SU-DHL-6 (cell line): ENCODE data around the gene AMOTL1.

Experiments used
- EZH2phosphoT487 ChIP-seq: fragments of 200-600 bp; sonication (generic), shearing (Covaris generic); conservative IDR thresholded peaks from 2 replicates; pipeline ENCODE4 v1.6.1; 2018; ENCODE audit warnings: mild to moderate bottlenecking, antibody characterized with exemption, low read length, moderate library complexity, mixed read lengths
- TF ChIP-seq, protein P1 (sequence below): fragments of 200-600 bp; sonication (generic); IDR thresholded peaks from one replicate; pipeline ENCODE4 v1.5.1; 2017; ENCODE audit warnings: antibody characterized with exemption, mild to moderate bottlenecking, low read length, moderate library complexity; ENCODE audit not compliant: insufficient read depth, poor library complexity, severe bottlenecking

DNA sequence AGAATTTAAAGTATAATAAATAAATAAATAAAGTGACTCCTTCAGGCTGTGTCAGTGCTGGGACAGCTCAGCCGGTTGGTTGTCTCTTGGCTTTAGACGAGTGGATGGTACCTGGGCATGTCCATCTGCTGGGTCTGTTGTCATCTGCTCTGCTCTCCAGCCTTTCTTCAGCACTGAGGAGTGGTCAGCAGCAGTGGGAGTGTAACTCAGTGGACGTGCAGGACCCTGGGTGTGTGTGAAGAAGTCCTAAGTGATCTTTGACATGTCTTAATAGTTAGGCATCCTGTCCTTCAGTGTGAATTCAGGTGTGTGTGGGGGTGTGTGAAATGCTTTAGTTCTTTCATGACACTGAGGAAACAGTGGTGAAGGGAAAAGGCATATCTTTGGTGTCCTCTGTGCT lies 24.3 kb downstream of the AMOTL1 start:
- TF ChIP-seq, protein P1, sequence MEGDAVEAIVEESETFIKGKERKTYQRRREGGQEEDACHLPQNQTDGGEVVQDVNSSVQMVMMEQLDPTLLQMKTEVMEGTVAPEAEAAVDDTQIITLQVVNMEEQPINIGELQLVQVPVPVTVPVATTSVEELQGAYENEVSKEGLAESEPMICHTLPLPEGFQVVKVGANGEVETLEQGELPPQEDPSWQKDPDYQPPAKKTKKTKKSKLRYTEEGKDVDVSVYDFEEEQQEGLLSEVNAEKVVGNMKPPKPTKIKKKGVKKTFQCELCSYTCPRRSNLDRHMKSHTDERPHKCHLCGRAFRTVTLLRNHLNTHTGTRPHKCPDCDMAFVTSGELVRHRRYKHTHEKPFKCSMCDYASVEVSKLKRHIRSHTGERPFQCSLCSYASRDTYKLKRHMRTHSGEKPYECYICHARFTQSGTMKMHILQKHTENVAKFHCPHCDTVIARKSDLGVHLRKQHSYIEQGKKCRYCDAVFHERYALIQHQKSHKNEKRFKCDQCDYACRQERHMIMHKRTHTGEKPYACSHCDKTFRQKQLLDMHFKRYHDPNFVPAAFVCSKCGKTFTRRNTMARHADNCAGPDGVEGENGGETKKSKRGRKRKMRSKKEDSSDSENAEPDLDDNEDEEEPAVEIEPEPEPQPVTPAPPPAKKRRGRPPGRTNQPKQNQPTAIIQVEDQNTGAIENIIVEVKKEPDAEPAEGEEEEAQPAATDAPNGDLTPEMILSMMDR = no peak
- no peak for TF ChIP-seq EZH2phosphoT487
